ENCODE data around the gene DNAH14. TPM values are rescaled to one million over a fixed set of nuclear protein-coding genes. Genes with fewer than 3 reads are reported as not detected.

The DNAH14 gene
- total and polyA plus RNA-seq, 2 of the 8 experiments (the other 6 are each of a cell fraction or from before 2014, with no cell fraction given) = 8.4 to 40.7 TPM

DNA sequence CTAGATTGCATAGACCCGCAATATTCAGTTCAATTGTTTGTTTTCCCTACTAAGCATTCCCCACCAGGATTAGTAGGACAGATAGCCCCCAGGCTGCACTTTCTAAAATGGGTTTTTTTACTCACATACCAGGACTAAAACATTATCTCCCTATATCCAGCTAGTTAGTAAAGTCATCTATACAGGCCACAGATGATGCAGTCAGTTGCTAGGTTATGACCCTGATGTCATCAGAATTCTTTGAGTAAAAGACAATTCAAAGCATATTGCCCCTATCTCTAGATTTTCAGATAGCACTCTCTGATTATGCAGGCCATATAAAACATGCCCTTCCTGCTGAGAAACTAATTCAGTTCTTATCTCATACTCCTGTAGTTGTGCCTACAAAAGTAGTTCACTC lies 294.8 kb downstream of the DNAH14 start (continued):
- TF ChIP-seq CTBP2 (IDR thresholded peaks at IDR 0.05; ENCODE audit: borderline replicate concordance, insufficient read depth, insufficient read length, low read length) (no peak), PHF8 (conservative IDR thresholded peaks at IDR 0.05; ENCODE audit: low read depth, low read length) (no peak), RXRA (IDR thresholded peaks at IDR 0.05; ENCODE audit: insufficient read depth, low read depth, low read length) (no peak), SP2 (IDR thresholded peaks at IDR 0.05; ENCODE audit: low read length) (no peak)

All from H1 (cell line).